Fibroblast of gingiva (primary cell): Measurements from ENCODE around the gene PTRH2.
"Not testable (repeated sequence)": the region's sequence is repeated elsewhere in the genome, so short reads cannot be mapped to it uniquely, and the experiment has no call there.

Experiments used
- DNase-seq: peaks from one replicate; pipeline ENCODE4 v3.0.0-alpha.2; 2011; ENCODE audit warnings: low read depth

Gene PTRH2

DNA sequence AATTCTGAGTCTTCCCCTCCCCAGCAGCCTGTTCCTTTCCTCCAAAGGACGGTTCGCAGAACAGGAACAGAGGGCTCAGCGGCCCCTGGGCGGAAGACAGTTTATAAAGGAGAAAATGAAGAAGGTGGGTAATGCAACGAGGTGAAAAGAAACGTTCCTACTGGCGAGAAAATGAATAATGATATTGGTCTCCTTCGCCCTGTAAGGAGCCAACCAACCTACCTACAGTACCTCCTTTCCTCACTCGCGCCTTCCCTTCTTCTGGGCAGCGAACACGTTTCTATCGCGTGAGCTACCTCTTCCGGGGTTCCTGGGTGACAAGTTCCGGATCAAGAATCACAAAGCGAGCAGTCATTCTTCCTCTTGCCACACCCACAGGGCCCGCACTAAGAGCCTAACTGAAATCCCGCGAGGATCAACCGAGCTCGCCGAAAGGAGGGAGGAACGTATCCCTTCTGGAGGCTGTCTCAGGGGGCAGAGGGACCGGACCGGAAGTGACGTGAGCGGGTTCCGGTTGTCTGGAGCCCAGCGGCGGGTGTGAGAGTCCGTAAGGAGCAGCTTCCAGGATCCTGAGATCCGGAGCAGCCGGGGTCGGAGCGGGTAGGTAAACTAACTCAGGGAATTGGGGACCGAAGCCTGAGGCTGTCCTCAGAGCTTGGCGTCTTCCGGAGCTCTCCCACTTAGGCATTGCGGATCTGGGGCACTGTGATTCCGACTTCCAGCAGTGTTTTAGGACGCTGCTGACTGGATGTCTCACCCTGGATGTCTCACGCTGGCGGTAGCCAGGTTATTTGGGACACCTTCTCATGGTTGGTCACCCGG, at the start of gene PTRH2, which contains the start of gene VMP1:
Gene PTRH2 (minus strand): TSS at position 282 of the 822 bp plus-strand sequence. CDS start 9,452 bp downstream, outside the sequence.
Gene VMP1 (plus strand): TSS at position 506 of the 822 bp plus-strand sequence. CDS start 23,793 bp downstream, outside the sequence.
- DNase-seq: peak; percentile 100

DNA sequence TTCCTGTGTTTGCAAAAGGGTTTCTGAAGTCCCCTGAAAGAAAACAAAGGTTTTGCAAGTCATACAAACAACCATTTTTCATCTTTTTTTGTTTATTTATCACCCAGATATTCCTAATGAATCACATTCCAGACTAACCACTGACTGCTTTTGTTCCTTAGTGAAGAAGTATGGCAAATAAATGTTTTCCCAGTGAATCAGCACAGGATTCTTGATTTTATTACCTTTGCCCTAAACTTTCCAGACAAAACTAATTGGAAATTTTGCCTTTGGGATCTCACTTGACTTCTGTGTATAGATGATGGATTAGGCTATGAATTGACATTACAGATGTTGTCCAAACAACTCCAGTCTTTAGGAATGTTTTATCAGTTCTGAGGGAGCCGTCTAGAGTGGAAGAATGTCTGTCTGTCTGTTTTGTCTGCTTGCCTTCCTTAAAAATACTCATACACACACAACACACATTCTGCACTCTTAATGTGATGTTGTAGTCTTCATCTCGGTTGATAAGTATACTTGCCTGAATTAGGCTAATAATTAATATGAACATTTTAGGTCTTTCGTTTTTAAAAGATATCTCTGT, 49.1 kb upstream of the PTRH2 start:
- DNase-seq: peak; percentile 74

DNA sequence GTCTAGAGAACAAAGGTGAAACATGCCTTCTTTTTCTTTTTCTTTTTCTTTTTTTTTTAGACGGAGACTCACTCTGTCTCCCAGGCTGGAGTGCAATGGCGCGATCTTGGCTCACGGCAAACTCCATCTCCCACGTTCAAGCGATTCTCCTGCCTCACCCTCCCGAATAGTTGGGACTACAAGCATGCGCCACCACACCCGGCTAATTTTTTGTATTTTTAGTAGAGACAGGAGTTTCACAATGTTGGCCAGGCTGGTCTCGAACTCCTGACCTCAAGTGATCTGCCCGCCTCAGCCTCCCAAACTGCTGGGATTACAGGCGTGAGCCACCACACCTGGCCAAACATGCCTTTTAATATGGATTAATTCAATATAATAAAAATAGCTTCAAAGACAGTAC, 47.8 kb upstream of the PTRH2 start:
- DNase-seq: not testable (repeated sequence)

DNA sequence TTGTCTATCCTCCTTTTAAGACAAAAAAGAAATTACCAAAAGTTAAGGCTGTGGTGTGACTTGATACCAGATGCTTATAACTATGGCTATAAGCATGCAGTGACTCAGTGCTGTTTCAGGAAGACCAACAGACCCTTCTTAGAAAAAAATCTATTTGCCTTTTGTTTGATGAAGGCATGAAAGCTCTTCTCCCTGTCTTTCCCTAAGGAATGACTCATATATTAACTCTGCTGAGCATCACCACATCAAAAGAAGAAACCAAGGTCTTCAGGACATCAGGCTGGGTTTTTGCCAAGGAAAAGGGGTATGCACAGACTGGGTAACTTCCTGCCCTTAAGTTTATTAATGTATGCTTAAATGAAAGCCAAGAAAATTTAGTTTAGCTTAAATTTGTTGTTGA, 47.3 kb upstream of the PTRH2 start:
- peak; percentile 78 for DNase-seq

DNA sequence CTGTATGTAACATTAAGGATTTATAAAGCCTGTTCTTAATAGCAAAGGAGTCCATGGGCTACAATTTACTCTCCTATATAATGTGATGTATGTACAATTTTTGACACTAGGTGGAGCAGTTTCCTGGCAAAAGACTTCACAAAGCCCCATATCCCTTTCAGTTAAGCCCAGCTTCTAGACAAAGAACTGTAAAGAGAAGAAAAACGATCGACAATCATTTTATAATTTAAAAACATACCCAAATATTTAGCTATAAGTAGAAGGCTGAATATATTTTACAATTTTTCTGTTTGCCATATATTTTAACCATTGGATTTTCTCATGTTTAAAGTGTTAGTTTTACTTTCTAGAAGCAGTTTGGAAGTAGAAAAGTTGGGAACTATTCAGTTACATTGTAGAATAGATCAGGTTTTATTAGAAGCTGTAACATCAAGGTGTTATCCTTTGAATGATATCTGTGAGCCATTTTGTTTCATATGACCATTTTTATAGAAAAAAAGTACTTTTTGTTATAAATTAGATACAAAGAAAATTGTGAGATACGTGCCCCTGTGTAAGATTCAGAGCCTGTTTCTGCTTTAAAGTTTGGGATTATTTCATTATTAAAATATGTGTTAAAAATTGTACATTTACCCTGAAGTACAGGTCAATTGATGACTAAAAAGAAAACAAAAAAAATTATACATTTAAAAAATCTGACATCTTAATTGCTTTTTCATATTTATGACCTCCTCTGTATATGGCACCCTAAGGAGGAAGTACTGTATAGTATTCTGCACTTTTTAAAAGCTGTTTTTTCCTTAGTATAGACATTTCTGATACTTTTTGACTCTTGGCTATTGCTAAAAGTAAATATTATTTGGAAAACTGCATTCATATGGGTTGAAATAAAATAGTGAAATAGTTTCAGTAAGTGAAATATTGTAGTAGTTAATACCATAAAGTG, 46.6 kb upstream of the PTRH2 start:
- DNase-seq: peak; percentile 76

DNA sequence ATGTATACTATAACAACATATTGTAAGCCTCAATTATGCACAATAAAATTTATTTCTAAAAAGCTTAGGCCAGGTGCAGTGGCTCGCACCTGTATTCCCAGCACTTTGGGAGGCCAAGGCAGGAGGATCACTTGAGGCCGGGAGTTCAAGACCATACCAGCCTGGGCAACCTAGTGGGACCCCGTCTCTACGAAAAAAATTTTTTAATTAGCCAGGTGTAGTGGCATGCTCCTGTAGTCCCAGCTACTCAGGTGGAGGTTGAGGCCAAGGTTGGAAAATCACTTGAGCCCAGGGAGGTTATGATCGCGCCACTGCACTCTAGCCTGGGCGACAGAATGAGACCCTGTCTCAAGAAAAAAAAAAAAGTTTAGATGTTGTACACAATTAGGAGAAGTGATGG, 45.7 kb upstream of the PTRH2 start:
- no peak for DNase-seq

DNA sequence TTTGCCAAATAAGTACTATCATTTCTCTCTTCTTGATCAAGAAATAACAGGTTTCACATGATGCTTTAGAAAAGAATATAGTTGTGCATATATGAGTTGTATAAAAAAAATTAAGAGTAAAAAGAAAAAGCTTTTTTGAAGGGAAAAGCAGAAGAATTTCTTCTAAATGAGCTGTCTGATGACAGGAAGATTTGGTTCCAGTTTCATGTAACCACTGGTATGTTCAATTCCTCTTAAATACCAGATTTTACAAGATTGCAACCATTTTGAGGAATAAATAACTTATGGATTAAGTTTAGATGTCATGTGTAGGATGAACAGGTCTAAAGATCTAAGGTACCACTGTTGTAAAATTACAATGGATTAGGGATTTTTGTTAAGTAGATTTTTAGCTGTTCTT, 45.2 kb upstream of the PTRH2 start:
- DNase-seq: no peak

DNA sequence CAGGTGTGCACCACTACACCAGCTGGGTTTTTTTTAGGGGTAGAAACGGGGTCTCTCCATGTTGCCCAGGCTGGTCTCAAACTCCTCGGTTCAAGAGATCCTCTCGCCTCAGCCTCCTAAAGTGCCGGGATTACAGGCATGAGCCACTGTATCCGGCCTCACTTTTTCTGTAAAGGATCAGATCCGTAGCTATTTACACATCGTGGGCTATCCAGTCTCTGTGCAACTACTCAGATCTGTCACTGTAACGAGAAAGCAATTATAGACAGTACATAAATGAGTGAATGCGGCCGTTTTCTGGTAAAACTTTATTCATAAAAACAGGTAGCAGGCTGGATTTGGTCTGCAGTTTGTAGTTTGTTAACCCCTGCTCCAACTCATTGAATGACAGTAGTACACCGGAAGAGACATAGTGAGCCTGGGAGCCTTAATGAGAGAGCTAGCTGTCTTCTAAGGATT, 44.8 kb upstream of the PTRH2 start:
- no peak for DNase-seq

DNA sequence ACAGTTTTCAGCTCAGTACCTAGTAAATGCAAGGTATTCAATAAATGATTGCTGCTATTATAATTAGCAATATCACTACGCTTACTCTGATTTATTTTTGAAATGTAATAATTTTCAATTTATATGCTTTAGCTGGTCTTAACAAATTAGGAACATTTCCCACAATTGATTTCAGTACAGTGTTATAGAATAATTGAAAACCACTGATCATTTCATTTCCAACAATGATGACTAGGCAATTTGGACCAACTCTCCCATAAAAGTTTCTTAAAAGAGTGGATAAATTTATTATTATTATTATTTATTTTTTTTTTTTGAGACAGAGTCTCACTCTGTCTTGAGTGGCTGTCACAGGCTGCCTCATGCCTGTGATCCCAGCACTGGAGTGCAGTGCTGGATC, 41.4 kb upstream of the PTRH2 start:
- no peak for DNase-seq

DNA sequence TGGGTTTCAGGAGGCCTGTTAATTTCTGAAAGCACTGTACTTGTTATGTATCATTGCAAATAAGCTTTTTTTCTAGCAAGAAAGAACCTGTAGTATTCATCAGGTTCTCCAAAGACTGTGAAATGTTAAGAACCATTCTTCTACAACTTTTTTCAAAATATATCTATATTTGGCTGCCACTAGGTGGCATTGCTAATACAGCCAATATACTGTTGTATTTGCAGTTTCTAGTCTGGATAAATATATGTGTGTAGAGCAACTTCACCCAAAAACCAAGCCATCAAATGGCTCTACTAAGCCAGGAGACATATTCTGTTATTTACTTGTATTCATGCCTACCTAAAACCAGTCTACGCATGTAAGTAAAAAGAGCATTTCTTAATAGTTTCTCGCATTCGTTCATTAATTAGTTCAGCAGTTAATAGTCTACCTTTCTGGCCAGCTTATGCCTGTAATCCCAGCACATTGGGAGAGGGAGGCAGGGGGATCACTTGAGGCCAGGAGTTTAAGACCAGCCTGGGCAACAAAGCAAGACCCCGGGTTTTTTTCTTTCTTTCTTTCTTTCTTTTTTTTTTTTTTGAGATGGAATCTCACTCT, 39.7 kb upstream of the PTRH2 start:
- peak; percentile 57 for DNase-seq

DNA sequence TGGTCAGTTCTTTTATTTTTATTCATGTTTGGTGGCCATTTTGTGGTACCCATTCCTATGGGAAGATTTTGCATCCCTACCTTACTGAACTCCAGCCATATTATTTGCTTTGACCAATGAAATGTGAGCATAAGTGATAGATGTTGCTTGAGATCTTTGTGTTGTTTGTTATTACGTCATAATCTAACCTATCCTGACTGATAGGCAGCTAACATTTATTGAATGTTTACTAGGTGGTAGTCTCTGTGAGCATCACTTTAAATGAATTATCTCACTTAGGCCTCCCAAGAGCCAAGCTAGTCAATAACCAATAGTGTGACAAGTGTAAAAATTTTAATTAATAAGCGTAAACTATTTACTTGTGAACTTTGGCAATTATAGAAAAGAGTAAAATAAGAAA, 37.8 kb upstream of the PTRH2 start:
- DNase-seq: no peak

DNA sequence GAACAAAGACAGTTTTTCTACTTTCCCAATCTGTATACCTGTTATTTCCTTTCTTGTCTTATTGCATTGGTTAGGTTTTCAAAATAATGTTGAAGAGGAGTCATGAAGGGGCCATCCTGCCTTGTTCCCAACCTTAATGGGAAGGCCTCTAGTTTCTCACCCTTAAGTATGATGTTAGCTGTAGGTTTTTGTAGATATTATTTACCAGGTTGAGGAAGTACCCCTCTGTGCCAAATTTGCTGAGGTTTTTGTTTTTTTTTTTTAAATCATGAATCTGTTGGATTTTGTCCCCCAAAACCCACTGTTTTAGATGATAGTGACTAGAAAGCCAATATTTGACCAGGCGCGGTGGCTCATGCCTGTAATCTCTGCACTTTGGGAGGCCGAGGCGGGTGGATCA, 36.6 kb upstream of the PTRH2 start:
- no peak for DNase-seq

DNA sequence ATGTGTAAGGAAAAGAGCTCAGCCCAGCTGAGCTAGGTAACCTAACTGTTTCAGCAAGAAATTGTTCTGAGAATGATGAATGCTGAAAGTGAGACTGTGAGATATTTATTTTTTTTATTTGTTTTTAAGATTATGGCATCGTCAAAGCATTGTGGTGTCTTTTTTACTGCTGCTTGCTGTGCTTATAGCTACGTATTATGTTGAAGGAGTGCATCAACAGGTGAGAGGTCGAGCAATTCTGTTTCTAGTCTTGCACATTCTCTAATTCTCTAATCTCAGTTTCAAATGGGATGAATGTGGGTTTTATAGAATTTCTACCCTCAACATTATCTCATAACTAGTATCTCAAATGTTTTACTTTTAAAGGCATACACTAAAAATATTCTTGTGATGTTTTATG, 30.1 kb upstream of the PTRH2 start:
- no peak for DNase-seq

DNA sequence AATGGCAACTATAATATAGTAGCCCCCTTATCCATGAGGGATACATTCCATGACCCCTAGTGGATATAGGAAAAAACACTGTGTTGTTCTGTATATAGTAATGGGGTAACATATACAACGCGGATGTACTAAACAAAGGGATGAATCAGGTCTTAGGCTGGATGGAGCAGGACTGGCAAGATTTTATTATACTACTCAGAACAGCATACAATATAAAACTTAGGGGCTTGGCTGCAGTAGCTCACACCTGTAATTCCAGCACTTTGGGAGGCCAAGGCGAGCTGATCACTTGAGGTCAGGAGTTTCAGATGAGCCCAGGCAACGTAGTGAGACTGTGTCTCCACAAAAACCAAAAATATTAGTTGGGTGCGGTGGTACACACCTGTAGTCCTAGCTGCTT, 27.0 kb upstream of the PTRH2 start:
- DNase-seq: no peak

DNA sequence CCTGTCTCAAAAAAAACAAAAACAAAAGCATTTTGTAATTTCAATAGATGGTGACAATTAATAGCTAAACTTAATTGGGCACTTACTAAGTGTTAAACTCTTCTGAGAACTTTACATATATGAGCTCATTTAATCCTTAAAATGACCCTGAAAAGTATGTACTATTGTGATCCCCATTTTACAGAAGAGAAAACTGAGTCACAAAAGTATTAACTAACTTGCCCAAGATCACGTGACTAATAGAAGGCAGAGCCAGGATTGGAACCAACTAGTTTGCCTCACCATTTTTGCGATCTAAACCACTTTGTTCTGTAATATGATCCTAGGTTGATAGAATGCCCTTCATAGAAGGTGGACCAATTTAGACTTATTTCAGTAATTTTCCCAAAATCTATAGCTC, 26.5 kb upstream of the PTRH2 start:
- DNase-seq: no peak

DNA sequence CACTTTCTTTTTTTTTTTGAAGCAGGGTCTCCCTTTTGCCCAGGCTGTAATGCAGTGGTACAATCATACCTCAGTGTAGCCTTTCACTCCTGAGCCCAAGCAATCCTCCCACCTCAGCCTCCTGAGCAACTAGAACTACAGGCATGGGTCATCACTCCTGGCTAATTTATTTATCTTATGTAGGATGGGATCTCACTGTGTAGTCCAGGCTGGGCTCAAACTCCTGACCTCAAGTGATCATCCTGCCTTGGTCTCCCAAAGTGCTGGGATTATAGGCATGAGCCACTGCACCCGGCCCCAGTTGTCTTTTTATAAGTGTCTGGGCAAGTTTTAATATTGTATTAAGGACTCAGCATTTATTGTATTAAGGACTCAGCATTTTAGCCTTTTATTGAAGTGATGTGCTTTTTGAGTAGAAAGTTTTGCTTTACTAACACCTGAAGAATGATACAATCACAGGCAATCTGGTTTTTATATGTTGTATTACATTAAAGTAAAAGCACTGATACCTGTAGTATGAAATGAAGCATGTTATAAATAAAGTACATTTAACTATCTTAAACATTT, 23.1 kb upstream of the PTRH2 start:
- DNase-seq: no peak

DNA sequence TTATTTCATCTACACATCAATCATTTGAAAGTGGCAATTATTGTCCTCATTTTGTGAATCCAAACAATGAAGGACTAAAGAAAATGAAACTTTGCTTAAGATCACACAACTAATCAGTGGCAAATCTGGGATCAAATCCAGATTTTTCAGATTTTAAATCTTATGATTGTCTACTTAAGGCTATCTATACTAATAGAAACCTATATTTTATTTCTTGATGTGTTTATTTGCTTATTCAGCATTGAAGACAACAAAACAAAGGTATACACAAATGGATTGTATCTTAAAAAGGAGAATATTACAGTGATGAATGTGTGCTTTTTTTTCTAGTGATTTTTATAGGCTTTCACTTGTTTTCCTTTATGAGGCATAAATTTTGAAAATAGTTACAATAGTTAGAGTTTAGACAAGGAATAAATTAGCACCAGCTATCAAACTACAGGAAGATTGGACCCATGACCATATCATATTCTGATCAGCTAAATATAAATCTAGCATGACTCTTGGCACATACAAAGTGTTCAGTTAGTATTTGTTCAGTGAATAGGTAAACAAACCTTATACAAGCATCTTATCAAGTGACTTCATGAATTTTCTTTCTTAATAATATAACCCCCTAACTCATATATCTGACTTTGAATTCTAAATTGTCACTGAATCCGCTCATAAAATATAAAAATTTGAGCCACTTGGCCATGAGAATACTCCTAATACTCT, 20.7 kb upstream of the PTRH2 start:
- DNase-seq: no peak

DNA sequence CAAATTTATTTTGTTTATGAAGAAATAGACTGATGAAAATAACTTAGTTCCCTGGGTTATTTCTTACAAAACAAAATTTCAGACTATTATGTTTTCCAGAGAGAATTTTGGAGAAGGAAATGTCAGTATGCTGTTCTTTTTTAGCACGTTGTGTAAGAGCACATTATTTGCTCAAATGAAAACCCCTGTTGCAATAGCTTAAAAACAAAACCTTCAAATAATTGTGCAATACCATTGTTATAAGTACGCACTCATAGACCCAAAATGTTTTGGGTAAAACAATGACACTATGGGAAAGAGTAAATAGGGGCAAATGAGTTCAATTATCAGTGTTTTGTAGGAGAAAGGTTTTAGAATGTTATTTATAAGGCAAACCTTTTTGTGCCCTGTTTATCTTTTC, 18.5 kb upstream of the PTRH2 start:
- DNase-seq: peak; percentile 86

DNA sequence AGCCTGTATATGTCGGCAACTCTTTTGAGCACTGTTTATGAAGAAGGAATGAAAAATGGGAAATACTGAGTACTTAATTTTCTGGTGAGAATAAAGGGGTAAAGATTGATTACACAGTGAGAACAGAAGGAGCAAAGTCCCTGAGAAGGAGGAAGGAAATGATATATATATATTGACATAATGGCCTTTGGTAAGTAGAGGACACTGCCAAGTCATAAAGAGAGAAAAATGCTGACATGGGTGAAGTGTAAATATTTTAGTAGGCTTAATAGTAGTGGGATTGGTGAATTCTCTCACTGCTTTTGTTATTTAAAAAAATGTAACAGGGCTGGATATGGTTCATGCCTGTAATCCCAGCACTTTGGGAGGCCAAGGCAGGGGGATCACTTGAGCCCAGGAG, 16.4 kb upstream of the PTRH2 start:
- DNase-seq: no peak

DNA sequence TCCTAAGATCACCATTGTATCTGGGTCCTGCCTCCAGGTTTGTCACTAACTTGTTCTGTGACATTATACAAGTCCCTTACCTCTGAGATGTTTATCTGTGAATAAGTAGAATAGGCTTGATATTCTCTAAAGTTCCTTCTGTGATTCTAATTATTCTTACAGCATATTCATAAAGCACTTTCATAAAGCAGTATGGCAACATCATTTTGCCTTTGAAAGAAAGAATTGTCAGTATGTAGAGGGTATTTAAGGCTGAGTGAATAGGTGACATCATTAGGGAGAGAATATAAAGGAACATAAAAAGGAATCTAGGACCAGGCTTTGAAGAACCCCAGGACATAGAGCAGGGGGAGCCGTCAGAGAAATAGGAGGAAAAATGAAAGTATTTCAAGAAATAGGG, 15.8 kb upstream of the PTRH2 start:
- DNase-seq: no peak

DNA sequence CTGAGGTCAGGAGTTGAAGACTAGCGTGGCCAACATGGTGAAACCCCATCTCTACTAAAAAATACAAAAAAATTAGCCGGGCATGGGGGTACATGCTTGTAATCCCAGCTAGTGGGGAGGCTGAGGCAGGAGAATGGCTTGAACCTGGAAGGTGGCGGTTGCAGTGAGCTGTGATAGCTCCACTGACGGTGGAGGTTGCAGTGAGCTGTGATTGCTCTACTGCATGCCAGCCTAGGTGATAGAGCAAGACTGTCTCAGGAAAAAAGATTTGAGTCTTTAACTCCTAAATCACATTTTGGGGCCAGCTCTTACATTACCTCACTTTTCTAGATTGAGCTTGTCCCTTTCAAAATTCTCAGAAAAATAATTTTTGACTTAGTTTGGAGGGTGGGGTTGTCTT, 15.4 kb upstream of the PTRH2 start:
- DNase-seq: no peak
